ENCODE results near the gene MYO1G. TPM values are rescaled to one million over a fixed set of nuclear protein-coding genes. Genes with fewer than 3 reads are reported as not detected.

MYO1G gene
- total and polyA plus RNA-seq, 2 experiments from 2014 or later = 0.21 to 0.78 TPM

GRCh38 chr7:44953156-44953555 lies 25.7 kb downstream of the MYO1G start:
- no peaks in the 10 kb centered on the region for H3K4me1 ChIP-seq (ENCODE audit: low read depth)

GRCh38 chr7:44949303-44949702 lies 29.5 kb downstream of the MYO1G start:
- H3K27ac ChIP-seq = no peak overlapping the region
- no peak for DNase-seq (ENCODE audit: low read depth in 1 of 2, low spot score in 1 of 2)
- no peaks in the 10 kb centered on the region for H3K36me3 ChIP-seq
- H3K4me1 ChIP-seq (ENCODE audit: low read depth) = no peaks in the 10 kb centered on the region
- H3K9me3 ChIP-seq (ENCODE audit: low read depth) = no peaks in the 10 kb centered on the region
- peaks cover 27% of the 10 kb centered on the region for H3K27me3 ChIP-seq
- no peak for TF ChIP-seq CTCF (IDR thresholded peaks at IDR 0.05; ENCODE audit: low read depth, low read length)
- no peak overlapping the region for H3K4me3 ChIP-seq

More at GRCh38 chr7:44953156-44953555, 25.7 kb downstream of the MYO1G start:
- Histone ChIP-seq H3K9me3 (ENCODE audit: low read depth) (no peaks in the 10 kb centered on the region), H3K36me3 (no peaks in the 10 kb centered on the region), H3K27ac (no peak overlapping the region), H3K4me3 (no peak overlapping the region), H3K27me3 (peaks cover 13% of the 10 kb centered on the region)
- TF ChIP-seq CTCF (IDR thresholded peaks at IDR 0.05; ENCODE audit: low read depth, low read length) = no peak
- no peak for DNase-seq (ENCODE audit: low read depth in 1 of 2, low spot score in 1 of 2)

- DNase-seq (ENCODE audit: low read depth in 1 of 2, low spot score in 1 of 2) = no peak
- H3K27me3 ChIP-seq = peaks cover 28% of the 10 kb centered on the region
- H3K36me3 ChIP-seq = no peaks in the 10 kb centered on the region
- H3K27ac ChIP-seq = no peak overlapping the region
- H3K4me3 ChIP-seq = no peak overlapping the region
- no peaks in the 10 kb centered on the region for H3K9me3 ChIP-seq (ENCODE audit: low read depth)
- no peaks in the 10 kb centered on the region for H3K4me1 ChIP-seq (ENCODE audit: low read depth)
- TF ChIP-seq CTCF (IDR thresholded peaks at IDR 0.05; ENCODE audit: low read depth, low read length) = no peak
Measured at GRCh38 chr7:44945479-44945878, 33.3 kb downstream of the MYO1G start.

- Histone ChIP-seq H3K4me1 (ENCODE audit: low read depth) (no peaks in the 10 kb centered on the region), H3K36me3 (no peaks in the 10 kb centered on the region), H3K4me3 (no peak overlapping the region), H3K9me3 (ENCODE audit: low read depth) (no peaks in the 10 kb centered on the region), H3K27ac (no peak overlapping the region), H3K27me3 (peaks cover 21% of the 10 kb centered on the region)
- no peak for DNase-seq (ENCODE audit: low read depth in 1 of 2, low spot score in 1 of 2)
- TF ChIP-seq CTCF (IDR thresholded peaks at IDR 0.05; ENCODE audit: low read depth, low read length) = no peak
Measured at GRCh38 chr7:44944821-44945220, 34.0 kb downstream of the MYO1G start.

- peaks cover 18% of the 10 kb centered on the region for H3K27me3 ChIP-seq
- no peaks in the 10 kb centered on the region for H3K9me3 ChIP-seq (ENCODE audit: low read depth)
- no peak for TF ChIP-seq CTCF (IDR thresholded peaks at IDR 0.05; ENCODE audit: low read depth, low read length)
Measured at GRCh38 chr7:44943631-44944030, 35.2 kb downstream of the MYO1G start.

GRCh38 chr7:44937426-44937825 lies 41.4 kb downstream of the MYO1G start:
- no peak for TF ChIP-seq CTCF (IDR thresholded peaks at IDR 0.05; ENCODE audit: low read depth, low read length)
- no peak overlapping the region for H3K27ac ChIP-seq
- H3K36me3 ChIP-seq = no peaks in the 10 kb centered on the region
- no peaks in the 10 kb centered on the region for H3K9me3 ChIP-seq (ENCODE audit: low read depth)
- no peak overlapping the region for H3K4me3 ChIP-seq
- DNase-seq (ENCODE audit: low read depth in 1 of 2, low spot score in 1 of 2) = no peak
- H3K27me3 ChIP-seq = peaks cover 6% of the 10 kb centered on the region
- H3K4me1 ChIP-seq (ENCODE audit: low read depth) = no peaks in the 10 kb centered on the region

More at GRCh38 chr7:44943631-44944030, 35.2 kb downstream of the MYO1G start:
- DNase-seq (ENCODE audit: low read depth in 1 of 2, low spot score in 1 of 2) = no peak
- Histone ChIP-seq H3K4me1 (ENCODE audit: low read depth) (no peaks in the 10 kb centered on the region), H3K36me3 (no peaks in the 10 kb centered on the region), H3K4me3 (no peak overlapping the region), H3K27ac (no peak overlapping the region)
